Suppressor macrophage treated with lipopolysaccharide for 4 hours (primary cell): ENCODE data around the gene SERPINA10.

ENCODE experiments used
- DNase-seq: peaks from one replicate; pipeline ENCODE4 v3.0.0-alpha.2; 2020

SERPINA10 gene, protein sequence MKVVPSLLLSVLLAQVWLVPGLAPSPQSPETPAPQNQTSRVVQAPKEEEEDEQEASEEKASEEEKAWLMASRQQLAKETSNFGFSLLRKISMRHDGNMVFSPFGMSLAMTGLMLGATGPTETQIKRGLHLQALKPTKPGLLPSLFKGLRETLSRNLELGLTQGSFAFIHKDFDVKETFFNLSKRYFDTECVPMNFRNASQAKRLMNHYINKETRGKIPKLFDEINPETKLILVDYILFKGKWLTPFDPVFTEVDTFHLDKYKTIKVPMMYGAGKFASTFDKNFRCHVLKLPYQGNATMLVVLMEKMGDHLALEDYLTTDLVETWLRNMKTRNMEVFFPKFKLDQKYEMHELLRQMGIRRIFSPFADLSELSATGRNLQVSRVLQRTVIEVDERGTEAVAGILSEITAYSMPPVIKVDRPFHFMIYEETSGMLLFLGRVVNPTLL

DNA sequence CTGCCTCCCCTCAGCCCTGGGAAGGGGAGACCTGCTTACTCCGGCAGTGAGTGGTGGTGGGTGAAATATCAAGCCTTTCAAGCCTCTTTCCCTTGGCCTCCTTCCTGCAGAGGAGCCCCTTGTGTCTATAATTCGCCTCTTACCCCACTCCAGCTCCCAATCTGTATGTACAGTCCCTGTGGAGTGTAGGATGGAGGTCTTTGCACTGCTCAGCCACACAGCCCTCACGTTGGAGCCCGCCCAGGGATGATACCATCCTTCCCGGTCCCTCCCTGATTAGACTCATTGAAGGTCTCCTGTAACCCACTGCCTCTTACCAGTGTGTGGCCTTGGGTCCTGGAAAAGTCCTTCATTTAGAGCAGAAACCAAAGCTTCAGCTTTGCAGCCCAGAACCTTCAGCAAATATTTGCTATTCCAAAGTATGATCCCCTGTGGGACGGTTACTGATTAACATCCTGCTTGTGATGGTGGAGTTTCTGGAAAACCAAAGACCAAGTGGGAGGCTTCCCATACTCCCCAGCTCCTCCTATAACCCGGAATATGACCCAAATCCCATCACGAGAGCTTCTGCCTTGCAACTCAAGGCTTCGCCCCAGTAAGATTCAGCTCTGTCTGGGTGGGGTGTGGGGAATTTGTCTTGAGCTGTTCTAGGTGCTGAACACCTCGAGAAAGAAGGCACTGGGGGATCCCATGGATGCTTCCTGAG is at the start of gene SERPINA10:
Gene SERPINA10 (minus strand): TSS at position 397 of the 706 bp plus-strand sequence. CDS start 2,675 bp downstream, outside the sequence.
- DNase-seq, result no peak

DNA sequence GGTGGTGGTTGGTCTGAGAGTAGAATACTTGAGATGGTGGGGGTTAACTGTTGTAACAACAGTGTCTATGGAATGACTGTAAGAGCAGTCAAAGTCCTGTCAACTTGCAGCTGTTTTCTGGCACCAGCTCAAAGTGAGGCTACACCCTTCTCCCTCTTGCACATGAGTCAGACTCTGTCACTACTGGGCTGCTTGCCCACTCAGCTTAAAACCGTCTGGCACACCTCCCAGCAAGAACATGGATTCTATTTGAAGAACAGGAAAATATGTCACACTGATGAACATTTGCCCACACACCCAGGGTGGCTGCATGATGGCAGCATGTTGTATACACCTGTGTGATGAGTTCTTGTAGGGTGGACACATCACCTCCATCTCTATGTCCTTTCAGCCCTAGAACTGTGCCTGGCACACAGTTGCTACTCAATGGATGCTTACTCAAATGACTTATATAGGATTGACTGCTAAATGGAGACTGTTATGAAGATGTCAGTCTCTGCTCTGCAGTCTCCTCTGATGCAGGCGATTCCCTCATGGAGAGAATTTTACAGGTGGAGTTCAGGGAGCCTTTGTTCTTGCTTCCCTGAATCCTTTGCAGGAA is 49.4 kb upstream of the SERPINA10 start:
- DNase-seq, result peak; percentile 90

DNA sequence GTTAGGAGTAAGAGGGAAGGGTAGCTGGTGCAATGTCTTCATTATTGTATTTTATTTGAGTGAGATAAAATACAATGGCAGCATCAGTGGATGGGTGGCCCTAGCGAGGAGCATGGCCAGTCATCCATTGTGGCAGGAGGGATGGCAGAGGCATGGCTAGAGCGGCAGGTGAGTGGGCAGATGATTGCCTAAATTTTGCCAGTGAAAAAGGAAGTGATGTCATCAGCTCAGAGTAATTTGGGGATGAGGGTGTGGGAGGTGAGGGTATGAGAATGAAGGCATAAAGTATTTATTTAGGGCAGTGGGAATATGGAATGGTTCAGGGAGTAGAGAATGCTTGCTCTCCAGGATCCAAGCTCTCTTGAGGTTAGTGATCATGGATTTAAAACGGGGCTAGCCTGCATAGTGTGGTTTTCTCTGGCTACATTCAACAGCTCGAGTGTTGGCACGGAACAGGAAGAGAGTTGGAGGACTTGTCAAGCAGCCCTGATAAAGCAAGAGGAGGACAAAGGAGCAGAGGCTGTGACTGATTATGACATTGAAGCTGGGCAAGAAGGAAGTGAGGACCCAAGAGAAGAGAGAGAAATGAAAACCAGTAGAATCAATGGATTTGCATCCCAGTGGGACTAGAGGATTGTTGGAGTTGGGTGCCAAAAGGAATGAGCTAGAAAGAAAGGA is 48.7 kb upstream of the SERPINA10 start:
- peak; percentile 59 for DNase-seq

DNA sequence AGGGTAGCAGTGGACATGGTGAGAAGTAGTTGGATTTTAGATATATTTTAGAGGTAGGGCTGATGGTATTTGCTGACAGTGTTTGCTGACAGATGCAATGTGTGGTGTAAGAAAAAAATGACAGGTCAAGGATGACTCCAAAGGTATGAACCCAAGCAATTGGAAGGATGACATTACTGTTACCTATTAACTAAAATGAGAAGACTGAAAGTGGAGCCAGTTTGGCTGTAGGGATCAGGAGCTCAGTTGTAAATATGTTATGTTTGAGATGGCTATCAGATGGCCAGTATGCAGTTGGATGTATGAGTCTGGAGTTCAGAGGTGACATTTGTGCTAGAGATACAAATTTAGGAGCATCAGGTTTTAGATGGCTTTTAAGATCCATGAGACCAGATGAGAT is 47.5 kb upstream of the SERPINA10 start:
- DNase-seq, result no peak

DNA sequence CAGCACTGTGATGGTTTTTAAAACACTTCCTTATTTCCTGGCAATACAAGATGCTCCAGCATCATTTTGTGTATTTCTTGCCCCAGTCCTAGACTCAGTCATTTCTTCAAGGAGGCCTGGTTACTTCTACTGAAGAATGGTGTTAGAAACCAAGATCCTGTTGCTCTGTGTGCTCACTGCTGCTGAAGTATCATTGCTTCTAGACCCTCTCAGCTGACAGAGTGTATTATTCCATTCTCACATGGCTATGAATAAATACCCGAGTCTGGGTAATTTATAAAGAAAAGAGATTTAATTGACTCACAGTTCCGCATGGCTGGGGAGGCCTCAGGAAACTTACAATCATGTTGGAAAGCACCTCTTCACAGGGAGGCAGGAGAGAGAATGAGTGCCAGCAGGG is 45.0 kb upstream of the SERPINA10 start:
- DNase-seq, result no peak

DNA sequence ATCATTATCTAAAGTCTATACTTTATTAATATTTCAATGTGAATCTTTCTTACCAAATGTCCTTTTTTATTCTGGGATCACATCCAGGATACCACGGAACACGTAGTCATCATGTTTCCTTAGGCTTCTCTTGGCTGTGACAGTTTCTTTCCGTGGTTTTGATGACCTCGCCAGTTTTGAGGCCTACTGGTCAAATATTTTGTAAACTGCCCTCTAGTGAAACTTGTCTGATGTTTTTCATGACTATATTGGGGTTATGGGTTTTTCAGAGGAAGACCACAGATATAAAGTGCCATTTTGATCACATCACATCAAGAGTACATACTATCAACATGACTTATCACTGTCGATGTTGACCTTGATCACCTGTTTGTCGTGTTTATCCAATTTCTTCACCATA is 44.2 kb upstream of the SERPINA10 start:
- peak; percentile 54 for DNase-seq

DNA sequence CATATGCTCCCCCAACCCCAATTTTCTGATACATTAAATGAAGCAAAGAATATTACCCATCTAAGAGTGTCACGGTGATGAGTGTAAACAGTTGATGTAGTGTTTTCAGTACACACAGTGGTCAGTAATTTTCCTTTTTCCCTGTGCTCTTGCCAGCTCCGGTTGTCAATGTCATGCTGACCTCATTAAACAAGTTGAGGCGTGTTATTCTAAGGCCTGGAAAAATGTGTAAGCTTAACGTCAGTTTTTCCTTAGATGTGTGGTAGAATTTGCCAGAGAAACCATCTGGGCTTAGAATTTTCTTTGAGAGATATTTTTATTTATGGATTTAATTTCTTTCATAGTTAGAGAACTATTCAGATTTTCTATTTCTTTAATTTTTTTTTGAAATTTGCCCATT is 41.8 kb upstream of the SERPINA10 start:
- DNase-seq, result no peak

DNA sequence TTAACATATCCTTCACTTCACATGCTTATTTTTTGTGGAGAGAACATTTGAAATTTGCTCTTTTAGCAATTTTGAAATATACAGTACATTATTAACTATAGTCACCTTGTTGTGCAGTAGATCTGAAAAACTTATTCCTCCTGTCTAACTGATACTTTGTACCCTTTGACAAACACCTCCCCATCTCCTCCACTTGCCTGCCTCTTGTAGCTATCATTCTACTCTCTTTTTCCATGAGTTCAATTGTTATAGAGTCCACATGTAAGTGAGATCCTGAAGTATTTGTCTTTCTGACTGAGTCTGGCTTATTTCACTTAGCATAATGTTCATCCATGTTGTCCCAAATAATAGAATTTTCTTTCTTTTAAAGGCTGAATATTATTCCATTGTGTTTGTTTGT is 39.5 kb upstream of the SERPINA10 start:
- DNase-seq, result no peak

DNA sequence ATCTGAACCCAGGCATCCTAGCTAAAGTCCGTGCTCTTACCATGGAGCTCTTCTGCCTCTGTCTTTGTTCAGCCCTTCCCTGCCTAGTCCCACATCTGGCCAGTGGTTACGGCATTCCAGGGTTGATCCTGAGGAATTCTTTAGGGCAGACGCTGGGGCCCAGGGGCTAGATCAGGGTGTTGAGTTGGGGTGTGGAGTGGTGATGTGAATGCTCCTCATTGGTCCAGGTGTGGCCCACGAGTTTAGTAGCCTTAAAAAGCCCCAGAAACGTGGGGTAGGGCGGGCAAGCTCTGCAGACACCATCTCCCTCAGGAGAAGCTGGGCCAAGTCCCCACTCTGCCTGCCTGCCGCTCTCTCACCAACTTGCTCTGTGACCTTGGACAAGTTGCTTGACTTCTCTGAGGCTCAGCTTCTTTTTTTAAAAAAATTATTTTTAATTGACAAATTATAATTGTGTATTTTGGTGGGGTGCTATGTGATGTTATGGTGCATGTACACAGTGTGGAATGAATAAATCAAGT is 39.1 kb upstream of the SERPINA10 start:
- no peak for DNase-seq

DNA sequence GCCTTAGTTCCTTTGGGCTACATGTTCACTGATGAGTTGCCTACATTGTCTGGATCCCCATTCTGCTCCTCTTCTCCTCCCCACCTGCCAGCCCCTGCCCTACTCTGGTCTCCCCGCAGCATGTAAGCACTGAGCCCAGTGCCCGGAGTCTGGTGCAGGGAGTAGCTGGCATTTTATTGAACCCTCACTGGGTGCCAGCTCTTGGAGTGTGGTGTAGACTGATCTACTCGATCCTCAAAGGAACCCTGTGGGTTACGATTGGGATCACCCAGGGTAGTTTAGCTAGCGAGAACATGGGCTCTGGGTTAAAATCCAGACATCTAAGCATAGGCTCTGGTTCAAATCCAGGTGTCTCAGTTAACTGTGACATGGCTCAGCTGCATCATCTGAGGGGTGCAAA is 38.4 kb upstream of the SERPINA10 start:
- no peak for DNase-seq

DNA sequence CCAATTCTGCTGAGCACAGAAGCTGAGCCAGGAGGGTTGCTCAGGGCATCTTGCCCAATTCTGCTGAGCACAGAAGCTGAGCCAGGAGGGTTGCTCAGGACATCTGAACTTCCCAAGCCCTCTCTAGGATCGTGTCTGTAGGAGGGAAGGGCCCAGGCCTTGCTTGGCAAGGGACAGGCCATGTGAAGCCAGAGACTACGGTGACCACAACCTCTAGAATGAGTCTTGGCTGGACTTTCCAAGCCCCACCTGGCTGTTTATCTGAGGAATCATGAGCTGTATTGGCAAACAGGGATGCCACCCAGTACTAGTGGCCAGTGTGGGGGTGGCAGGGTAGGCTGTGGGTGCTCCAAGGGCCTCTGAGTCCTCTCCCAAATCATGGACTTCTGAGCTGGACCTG is 37.8 kb upstream of the SERPINA10 start:
- DNase-seq, result no peak

DNA sequence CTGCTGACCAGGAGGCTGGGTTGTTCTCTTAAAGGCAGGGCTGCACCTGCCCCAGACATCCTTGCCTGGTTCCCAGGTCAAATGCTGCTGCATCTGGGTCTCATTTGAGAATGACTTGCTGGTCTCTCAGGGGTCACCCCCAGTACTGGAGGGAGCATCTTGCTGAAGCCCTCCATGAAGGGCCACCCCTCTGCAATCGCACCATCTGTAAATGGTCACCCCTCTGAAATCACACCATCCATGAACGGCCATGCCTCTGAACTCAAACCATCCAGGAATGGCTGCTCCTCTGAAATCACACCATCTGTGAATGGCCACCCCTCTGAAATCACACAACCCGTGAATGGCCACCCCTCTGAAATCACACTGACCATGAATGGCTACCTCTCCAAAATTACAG is 37.4 kb upstream of the SERPINA10 start:
- DNase-seq, result no peak

DNA sequence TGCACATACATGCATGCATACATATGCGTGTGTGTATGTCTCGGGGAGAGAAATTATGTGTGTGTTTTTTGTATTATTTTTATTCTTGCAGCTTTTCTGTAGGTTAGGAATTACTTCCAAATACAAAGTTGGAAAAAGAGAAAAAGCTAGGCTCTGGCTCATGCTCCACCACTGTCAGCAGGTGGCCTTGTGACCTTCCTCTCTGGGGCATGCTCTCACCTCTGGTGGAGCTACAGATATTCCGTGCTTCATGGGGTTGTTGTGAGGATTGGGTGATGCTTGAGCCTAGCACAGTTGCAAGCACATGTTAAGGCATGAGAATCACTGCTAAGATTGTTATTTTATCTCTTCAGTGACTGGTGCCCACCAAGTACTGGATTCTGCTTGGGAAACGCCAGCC is 36.8 kb upstream of the SERPINA10 start:
- no peak for DNase-seq

DNA sequence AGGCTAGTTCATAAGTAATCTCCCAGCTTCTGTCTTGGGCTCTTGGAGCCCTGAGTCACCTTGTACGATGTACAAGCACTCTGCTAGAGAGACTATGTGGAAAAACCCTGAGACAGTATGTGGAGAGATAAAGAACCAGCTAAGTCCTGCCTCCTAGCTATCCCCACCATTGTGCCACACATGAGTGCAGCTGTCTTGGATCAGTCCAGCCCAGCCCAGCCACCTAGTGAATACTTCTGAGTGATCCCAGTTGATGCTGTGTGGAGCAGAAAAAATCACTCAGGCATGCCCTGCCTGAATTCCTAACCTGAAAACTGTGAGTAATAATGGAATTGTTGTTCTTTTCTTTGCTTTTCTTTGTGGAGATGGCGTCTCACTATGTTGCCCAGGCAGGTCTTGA is 35.1 kb upstream of the SERPINA10 start:
- DNase-seq, result no peak

DNA sequence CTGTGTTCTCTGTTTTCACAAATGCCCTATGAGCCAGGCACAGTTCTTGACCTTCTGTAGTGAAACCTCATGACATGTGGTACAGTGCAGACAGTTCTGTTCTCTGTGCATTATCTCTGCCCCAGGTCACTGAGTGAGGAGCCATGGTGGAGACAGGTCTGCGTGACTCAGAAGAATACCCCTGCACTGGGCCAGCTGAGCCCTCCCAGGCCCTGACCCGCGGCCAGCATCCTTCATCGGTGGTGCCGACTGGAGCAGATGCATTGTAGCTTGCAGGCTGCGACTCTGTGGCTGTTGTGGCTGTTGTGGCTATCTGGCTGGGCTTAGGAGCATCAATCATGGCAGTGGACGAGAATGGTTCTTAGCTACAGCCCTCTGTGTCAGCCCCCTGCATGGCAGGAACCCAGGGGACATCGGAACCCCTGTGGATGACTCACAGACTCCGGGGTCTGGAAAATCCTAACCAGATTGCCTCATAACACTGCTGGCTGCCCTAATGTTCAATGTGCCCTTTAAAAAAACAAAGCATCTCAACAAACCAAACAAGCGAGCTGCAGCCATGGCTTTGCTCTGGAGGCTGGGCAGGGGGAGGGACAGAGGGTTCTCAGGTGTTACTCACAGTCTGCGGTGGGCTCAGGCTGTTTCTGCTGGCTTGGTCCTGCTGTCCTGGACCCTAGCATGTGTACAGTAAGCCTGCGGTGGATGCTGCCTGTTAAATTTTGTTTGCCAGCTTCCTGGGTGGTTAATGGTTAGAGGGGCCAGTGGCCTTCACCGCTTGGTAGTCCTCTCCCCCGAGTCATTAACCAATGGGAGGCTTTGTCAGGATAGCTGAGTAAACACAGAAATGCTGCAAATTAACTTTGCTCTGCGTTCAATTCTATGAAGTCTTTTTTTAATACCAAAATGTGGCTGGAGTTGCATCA is 29.8 kb upstream of the SERPINA10 start, which contains the start of gene SERPINA6:
Gene SERPINA6 (minus strand): TSS at position 689 of the 923 bp plus-strand sequence. CDS start 8,688 bp downstream, outside the sequence.
- DNase-seq, result no peak

DNA sequence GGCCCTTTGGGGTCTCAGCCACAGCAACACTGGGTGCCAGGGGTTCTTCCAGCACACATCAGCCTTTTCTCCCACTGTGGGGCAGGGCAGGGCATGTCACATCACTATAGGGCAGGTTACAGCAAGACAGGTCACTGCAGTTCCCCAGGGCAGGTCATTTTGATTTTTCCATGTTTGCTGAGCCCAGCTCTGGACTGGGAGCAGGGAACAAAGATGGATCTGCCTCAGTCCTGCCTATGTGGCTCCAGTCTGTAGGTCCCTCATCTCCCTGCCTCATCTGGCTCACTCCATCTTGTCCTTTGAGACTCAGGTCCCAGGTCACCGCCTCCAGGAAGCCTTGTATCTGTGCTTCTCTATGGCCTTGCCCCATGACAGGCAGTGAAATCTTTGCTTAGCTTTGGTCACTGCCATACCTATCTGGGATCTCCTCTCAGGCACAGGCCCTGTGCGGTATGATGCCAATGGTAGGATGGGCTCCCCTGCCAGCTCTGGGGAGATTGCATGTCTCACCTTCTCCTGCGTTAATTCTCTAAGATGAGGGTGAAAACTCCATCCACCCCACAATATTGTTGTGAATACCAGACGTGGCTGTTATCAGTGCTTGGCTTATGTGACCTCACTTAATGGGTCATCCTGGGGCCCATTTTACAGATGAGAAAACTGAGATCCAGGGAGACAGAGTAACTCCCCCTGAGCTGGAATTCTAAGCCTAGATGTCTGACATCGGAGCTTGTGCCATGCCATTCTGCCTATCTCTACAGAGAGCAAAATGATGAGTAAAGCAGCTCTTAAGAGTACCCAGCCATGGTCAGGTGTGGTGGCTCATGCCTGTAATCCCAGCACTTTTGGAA is 28.6 kb upstream of the SERPINA10 start:
- no peak for DNase-seq

DNA sequence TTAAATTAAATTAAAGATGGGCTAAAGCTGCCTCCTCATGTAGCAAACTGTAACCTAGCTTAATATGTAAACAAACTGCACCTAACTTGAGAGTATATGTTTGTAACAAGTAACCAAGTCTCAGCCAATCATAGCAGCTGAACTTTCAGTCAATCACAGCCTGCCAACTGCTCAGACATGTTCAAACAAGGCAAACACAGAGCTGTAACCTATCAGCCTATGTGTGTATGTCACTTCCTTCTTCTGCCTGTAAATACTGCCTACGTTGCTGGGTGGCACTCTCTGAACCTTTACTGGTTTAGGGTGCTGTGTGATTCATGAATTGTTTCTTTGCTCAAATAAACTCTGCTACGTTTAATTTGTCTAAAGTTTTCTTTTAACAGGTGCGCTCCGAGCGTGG is 27.2 kb upstream of the SERPINA10 start:
- DNase-seq, result no peak

DNA sequence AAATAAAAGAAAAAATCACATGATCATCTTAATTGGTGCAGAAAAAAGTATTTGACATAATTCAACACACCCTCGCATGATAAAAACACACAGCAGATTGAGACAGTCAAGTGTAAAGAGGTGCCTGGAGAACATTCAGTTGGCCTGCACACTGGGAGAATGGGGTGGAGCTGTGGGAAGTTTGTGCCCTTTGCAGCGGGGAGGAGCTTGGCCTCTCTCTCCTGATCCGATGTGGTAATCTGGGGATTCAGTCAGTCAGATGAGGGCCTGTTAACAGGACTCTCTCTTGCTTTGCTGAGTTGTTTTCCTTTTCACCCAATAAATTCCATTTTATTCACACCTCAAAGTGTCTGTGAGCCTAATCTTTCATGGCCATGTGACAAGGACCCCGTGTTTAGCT is 24.2 kb upstream of the SERPINA10 start:
- no peak for DNase-seq

DNA sequence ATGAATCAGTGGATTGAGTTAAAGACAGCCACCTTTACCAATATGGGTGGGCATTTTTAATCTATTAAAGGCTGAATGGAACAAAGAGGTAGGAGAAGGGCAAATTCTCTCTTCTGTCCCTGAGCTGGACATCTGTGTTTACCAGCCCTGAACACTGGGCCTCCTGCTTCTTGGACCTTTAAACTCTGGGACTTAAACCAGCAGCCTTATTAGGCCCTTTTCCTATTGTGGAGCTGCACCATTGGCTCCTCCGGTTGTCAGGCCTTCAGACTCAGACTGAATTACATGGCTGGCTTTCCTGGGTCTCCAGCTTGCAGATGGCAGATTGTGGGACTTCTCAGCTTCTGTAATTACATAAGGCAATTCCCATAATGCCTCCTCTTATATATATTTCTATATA is 23.6 kb upstream of the SERPINA10 start:
- DNase-seq, result no peak

DNA sequence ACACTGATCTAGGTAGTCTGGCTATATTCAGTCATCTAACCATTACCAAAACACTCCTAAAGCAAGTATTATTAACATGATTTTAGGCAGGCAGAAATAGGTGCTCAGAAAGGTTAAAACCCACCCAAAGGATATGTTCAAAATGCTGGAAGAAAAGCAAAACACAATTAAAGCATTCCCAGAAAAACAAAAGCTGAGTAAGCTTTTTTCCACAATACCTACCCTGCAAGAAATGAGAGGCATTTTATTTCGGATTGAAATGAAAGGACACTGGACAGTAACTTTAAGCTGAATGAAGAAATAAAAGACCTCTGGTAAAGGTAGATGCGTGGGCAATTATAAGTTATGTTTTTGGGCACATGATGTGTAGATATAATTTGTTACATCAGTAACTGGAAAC is 21.8 kb upstream of the SERPINA10 start:
- DNase-seq, result no peak
